Bronchial epithelial cell (primary cell): Measurements from ENCODE around the gene SLIT3. TPM values are rescaled to one million over a fixed set of nuclear protein-coding genes. Genes with fewer than 3 reads are reported as not detected.

ENCODE experiments used
- DNase-seq: peaks from one replicate; pipeline ENCODE4 v3.0.0-alpha.2; 2010; ENCODE audit warnings: low read depth
- FAIRE-seq: peaks from 2 replicates; lab custom pipeline; 2011; peaks lifted over from hg19 to GRCh38; lab: Jason Lieb, UNC
- H3K27me3 ChIP-seq: 2 replicates; pipeline ENCODE4 v1.5.1; 2011; ENCODE audit warnings: low read length; ENCODE audit not compliant: control insufficient read depth, insufficient read depth
- H3K36me3 ChIP-seq: 2 replicates; pipeline ENCODE4 v1.5.1; 2011; ENCODE audit warnings: low read length; ENCODE audit not compliant: control insufficient read depth, insufficient read depth
- H3K4me3 ChIP-seq: 2 replicates; pipeline ENCODE4 v1.5.1; 2011; ENCODE audit warnings: mild to moderate bottlenecking, low read depth, low read length, control low read depth
- CTCF ChIP-seq: IDR thresholded peaks from 2 replicates; pipeline ENCODE4 v1.5.1; 2011; ENCODE audit warnings: mild to moderate bottlenecking, moderate library complexity, low read length, control low read depth, inconsistent platforms; ENCODE audit not compliant: insufficient read depth, severe bottlenecking
- total RNA-seq: library from RNA; depleted of rRNA; stranded (reverse); fragments of >200 nt; gene quantifications from 2 replicates; pipeline ENCODE4 v1.2.1, GENCODE V29; 2014

SLIT3 gene
- total RNA-seq, 1 donor from 2014 or later, result 0.79 TPM

- Histone ChIP-seq H3K27me3 (no peaks in the 10 kb centered on the region), H3K4me3 (no peak overlapping the region), H3K36me3 (no peaks in the 10 kb centered on the region)
- DNase-seq, result no peak
- FAIRE-seq, result no peak
- no peak for TF ChIP-seq CTCF
These were observed 397.9 kb downstream of the SLIT3 start for GRCh38 chr5:168903061-168903460.

GRCh38 chr5:168899673-168900072 is 401.3 kb downstream of the SLIT3 start:
- no peak for TF ChIP-seq CTCF

GRCh38 chr5:168899264-168899663 is 401.7 kb downstream of the SLIT3 start:
- no peak for TF ChIP-seq CTCF
- H3K27me3 ChIP-seq, result no peaks in the 10 kb centered on the region
- no peak for DNase-seq
- H3K36me3 ChIP-seq, result no peaks in the 10 kb centered on the region
- no peak overlapping the region for H3K4me3 ChIP-seq
- FAIRE-seq, result no peak

More at GRCh38 chr5:168899673-168900072, 401.3 kb downstream of the SLIT3 start:
- Histone ChIP-seq H3K36me3 (no peaks in the 10 kb centered on the region), H3K4me3 (no peak overlapping the region), H3K27me3 (no peaks in the 10 kb centered on the region)
- FAIRE-seq (no peak), DNase-seq (no peak)

GRCh38 chr5:168898247-168898911 is 402.6 kb downstream of the SLIT3 start:
- TF ChIP-seq CTCF, result no peak
- Histone ChIP-seq H3K36me3 (no peaks in the 10 kb centered on the region), H3K27me3 (no peaks in the 10 kb centered on the region), H3K4me3 (no peak overlapping the region)
- DNase-seq (no peak), FAIRE-seq (no peak)

- H3K36me3 ChIP-seq, result no peaks in the 10 kb centered on the region
- no peak for TF ChIP-seq CTCF
- FAIRE-seq, result no peak
- no peak for DNase-seq
- H3K4me3 ChIP-seq, result no peak overlapping the region
- no peaks in the 10 kb centered on the region for H3K27me3 ChIP-seq
These were observed 403.4 kb downstream of the SLIT3 start for GRCh38 chr5:168897387-168898122.
